Mesendoderm (in vitro differentiated cells): ENCODE data around the gene CREBBP.
"Not testable (repeated sequence)": the region's sequence is repeated elsewhere in the genome, so short reads cannot be mapped to it uniquely, and the experiment has no call there.

Experiments used
- DNase-seq: peaks from one replicate; pipeline ENCODE4 v3.0.0; 2013
- H2AK5ac ChIP-seq: 2 replicates; pipeline ENCODE4 v1.6.1; 2013; ENCODE audit warnings: low read length, inconsistent platforms
- H2BK120ac ChIP-seq: 2 replicates; pipeline ENCODE4 v1.6.1; 2013; ENCODE audit warnings: low read depth, mild to moderate bottlenecking, low read length, moderate library complexity, mixed read lengths
- H2BK15ac ChIP-seq: replicated peaks from 2 replicates; pipeline ENCODE4 v1.6.1; 2013; ENCODE audit warnings: low read depth, mild to moderate bottlenecking, moderate library complexity
- H2BK5ac ChIP-seq: 2 replicates; pipeline ENCODE4 v1.6.1; 2013; ENCODE audit warnings: low read length, inconsistent platforms
- H3K18ac ChIP-seq: 2 replicates; pipeline ENCODE4 v1.6.1; 2013; ENCODE audit warnings: mild to moderate bottlenecking, low read length, mixed read lengths
- H3K23ac ChIP-seq: one replicate; pipeline ENCODE4 v1.6.1; 2013; ENCODE audit warnings: low read length
- H3K27ac ChIP-seq: 2 replicates; pipeline ENCODE4 v1.5.1; 2013; ENCODE audit warnings: low read depth, mild to moderate bottlenecking, inconsistent platforms, low read length, moderate library complexity
- H3K27me3 ChIP-seq: 2 replicates; pipeline ENCODE4 v1.6.1; 2013; ENCODE audit warnings: low read length, control low read depth, mild to moderate bottlenecking, inconsistent platforms; ENCODE audit not compliant: insufficient read depth, poor library complexity
- H3K36me3 ChIP-seq: 2 replicates; pipeline ENCODE4 v1.6.1; 2013; ENCODE audit warnings: low read length, inconsistent platforms; ENCODE audit not compliant: control insufficient read depth, insufficient read depth
- H3K4ac ChIP-seq: one replicate; pipeline ENCODE4 v1.6.1; 2013; ENCODE audit warnings: low read depth, mild to moderate bottlenecking, low read length, moderate library complexity
- H3K4me1 ChIP-seq: 2 replicates; pipeline ENCODE4 v1.6.1; 2013; ENCODE audit warnings: low read depth, low read length, inconsistent platforms; ENCODE audit not compliant: control insufficient read depth
- H3K4me2 ChIP-seq: 2 replicates; pipeline ENCODE4 v1.6.1; 2013; ENCODE audit warnings: low read length
- H3K4me3 ChIP-seq: 2 replicates; pipeline ENCODE4 v1.5.1; 2013; ENCODE audit warnings: mild to moderate bottlenecking, low read length
- H3K56ac ChIP-seq: one replicate; pipeline ENCODE4 v1.6.1; 2013; ENCODE audit warnings: low read length
- H3K79me1 ChIP-seq: 2 replicates; pipeline ENCODE4 v1.6.1; 2013; ENCODE audit warnings: low read length, inconsistent platforms
- H3K79me2 ChIP-seq: 2 replicates; pipeline ENCODE4 v1.6.1; 2013; ENCODE audit warnings: mild to moderate bottlenecking, low read length; ENCODE audit not compliant: control insufficient read depth, insufficient read depth
- H3K9ac ChIP-seq: 2 replicates; pipeline ENCODE4 v1.6.1; 2013; ENCODE audit warnings: low read length, inconsistent platforms
- H4K5ac ChIP-seq: one replicate; pipeline ENCODE4 v1.6.1; 2013; ENCODE audit warnings: low read length
- H4K8ac ChIP-seq: one replicate; pipeline ENCODE4 v1.6.1; 2013; ENCODE audit warnings: low read depth, mild to moderate bottlenecking, control low read depth, low read length, moderate library complexity
- WGBS: extraction: QIAGEN DNeasy Blood & Tissue Kit; methylation state at CpG from one replicate; pipeline ENCODE4 v1.1.7; 2013; ENCODE audit warnings: low lambda C conversion rate, missing lambda C conversion rate; ENCODE audit not compliant: insufficient coverage; ENCODE audit errors: extremely low coverage; 5-methylcytosine and 5-hydroxymethylcytosine counted together

The CREBBP gene

DNA sequence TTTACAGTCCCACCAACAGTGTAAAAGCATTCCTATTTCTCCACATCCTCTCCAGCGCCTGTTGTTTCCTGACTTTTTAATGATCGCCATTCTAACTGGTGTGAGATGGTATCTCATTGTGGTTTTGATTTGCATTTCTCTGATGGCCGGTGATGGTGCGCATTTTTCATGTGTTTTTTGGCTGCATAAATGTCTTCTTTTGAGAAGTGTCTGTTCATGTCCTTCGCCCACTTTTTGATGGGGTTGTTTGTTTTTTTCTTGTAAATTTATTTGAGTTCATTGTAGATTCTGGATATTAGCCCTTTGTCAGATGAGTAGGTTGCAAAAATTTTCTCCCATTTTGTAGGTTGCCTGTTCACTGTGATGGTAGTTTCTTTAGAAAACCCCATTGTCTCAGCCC is 5.5 kb upstream of the CREBBP start:
- not testable (repeated sequence) for H3K23ac ChIP-seq, H3K79me1 ChIP-seq, H2BK120ac ChIP-seq, H2BK5ac ChIP-seq, H3K4ac ChIP-seq, H2BK15ac ChIP-seq, H3K27me3 ChIP-seq, H3K79me2 ChIP-seq, H3K27ac ChIP-seq, H2AK5ac ChIP-seq, H3K4me3 ChIP-seq, H4K8ac ChIP-seq, H3K18ac ChIP-seq, H3K36me3 ChIP-seq, H3K4me1 ChIP-seq, H4K5ac ChIP-seq, H3K9ac ChIP-seq, H3K4me2 ChIP-seq, H3K56ac ChIP-seq, DNase-seq
- WGBS: no CpG with 5 or more reads among the region's 5 CpGs

DNA sequence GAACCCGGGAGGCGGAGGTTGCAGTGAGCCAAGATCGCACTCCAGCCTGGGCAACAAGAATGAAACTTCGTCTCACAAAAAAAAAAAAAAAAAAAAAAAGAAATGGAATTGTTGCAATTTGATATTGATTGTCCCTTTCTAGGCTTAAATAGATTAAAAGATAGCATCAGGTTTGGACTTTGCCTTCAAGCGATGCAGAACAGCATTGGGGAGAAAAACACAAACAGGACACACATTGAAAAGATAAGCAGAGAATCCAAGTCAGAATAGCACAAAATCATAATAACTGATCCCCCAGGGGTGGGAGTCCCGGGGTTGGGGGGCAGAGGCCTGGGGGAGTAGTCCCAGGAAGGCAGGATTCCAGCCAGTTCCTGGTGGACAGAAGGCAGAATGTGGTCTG is 3.9 kb upstream of the CREBBP start:
- WGBS: no CpG with 5 or more reads among the region's 6 CpGs
- Histone ChIP-seq H3K36me3 (no peaks in the 10 kb centered on the region), H3K18ac (no peak overlapping the region), H2BK5ac (no peak overlapping the region), H3K9ac (no peak overlapping the region), H2BK15ac (no peak overlapping the region), H3K4me3 (no peak overlapping the region), H4K5ac (no peak overlapping the region), H2BK120ac (no peak overlapping the region), H3K4me2 (no peak overlapping the region), H4K8ac (no peak overlapping the region), H3K4me1 (no peaks in the 10 kb centered on the region), H3K4ac (no peak overlapping the region), H3K23ac (no peak overlapping the region), H3K56ac (no peak overlapping the region), H2AK5ac (no peak overlapping the region), H3K79me2 (peaks cover 3% of the 10 kb centered on the region), H3K79me1 (peaks cover under 1% of the 10 kb centered on the region), H3K27me3 (no peaks in the 10 kb centered on the region), H3K27ac (no peak overlapping the region)
- no peak for DNase-seq

DNA sequence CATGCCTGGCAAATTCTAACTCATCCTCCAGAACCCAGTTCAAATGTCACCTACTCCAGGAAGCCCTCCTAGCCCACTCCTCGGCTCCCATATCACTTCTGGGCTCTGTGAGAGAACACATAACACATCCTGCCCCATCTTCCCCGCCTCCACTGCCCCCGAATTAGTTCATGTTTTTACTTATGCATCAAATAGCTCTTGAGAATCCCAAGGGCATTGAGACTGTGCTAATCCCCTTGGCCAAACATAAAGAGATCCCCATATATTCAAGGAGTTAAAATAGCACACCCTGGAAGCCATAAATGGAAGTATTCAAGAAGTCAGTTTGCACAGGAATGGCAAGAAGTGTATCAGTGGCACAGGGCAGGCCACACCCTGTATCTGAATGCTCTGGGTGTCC is 2.0 kb upstream of the CREBBP start:
- H3K4me1 ChIP-seq: peaks cover 7% of the 10 kb centered on the region
- H4K5ac ChIP-seq: no peak overlapping the region
- no peak for DNase-seq
- H3K23ac ChIP-seq: no peak overlapping the region
- no peak overlapping the region for H3K27ac ChIP-seq
- peaks cover 6% of the 10 kb centered on the region for H3K79me1 ChIP-seq
- no peaks in the 10 kb centered on the region for H3K27me3 ChIP-seq
- H3K4me2 ChIP-seq: no peak overlapping the region
- H3K9ac ChIP-seq: no peak overlapping the region
- no peak overlapping the region for H3K4me3 ChIP-seq
- H2BK15ac ChIP-seq: no peak overlapping the region
- H2AK5ac ChIP-seq: no peak overlapping the region
- no peak overlapping the region for H3K4ac ChIP-seq
- H3K79me2 ChIP-seq: peaks cover 21% of the 10 kb centered on the region
- no peaks in the 10 kb centered on the region for H3K36me3 ChIP-seq
- H3K18ac ChIP-seq: no peak overlapping the region
- no peak overlapping the region for H2BK5ac ChIP-seq
- H3K56ac ChIP-seq: no peak overlapping the region
- WGBS: no CpG with 5 or more reads among the region's 3 CpGs
- H4K8ac ChIP-seq: no peak overlapping the region
- no peak overlapping the region for H2BK120ac ChIP-seq

DNA sequence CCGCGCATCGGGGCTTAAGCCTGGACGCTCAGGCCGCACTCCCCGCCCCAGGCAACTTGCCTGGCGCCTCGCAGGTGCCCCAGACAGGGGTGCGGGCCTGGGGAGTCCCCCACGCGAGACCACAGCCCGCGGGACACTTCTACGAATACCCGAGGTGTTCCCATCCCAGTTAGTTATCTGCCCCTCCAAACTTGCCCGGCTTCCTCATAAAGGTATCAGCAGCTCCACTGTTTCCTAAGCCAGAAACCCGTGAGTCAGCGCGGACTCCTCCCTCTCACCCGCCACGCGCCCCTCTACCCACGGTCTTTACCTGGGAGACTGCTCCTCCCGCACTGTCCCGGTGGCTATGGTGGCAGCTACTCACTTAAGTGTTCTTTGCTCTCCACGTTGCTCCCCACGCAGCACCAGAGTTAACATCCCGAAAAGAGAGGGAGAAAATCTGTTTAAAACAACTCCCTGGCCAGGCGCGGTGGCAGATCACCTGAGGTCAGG is 1.0 kb upstream of the CREBBP start:
- H2BK5ac ChIP-seq: no peak overlapping the region
- no CpG with 5 or more reads among the region's 30 CpGs for whole genome bisulfite sequencing
- no peak overlapping the region for H3K27ac ChIP-seq

DNA sequence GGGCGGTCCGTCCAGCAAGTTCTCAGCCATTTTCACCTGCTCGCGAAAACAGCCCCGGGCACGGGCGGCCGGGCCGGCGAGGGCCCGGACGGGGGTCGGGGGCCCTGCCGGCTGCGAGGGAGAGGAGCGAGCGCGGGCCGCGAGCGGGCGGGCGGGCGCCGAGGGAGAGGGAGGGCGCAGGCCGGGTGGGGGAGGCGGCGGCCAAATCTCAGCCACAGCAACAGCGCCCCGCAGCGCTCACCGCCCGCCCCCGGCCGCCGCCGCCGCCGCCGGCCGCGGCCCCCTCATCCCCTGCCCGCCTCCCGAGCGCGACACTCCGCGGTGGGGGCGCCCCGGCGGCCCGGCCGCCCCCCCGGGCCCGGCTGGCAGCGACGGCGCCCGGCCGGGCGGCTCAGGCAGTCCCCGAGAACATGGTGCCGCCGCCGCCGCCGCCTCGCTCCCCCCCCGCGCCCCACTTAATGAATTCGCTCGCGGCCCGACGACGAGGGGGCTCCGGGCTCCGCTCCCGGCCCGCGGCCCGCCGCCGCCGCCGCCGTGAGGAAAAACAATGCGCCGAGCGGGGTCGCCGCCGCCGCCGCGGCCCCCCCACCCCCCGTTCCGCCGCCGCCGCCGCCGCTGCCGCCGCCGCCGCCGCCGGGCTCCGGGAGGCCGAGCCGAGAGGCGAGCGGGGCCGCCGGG is 487 bp downstream of the CREBBP start:
- H3K9ac ChIP-seq: peak overlapping the region; percentile 80
- peaks cover 44% of the 10 kb centered on the region for H3K79me2 ChIP-seq
- H3K27ac ChIP-seq: peak overlapping the region; percentile 76
- no peak overlapping the region for H3K4me2 ChIP-seq
- peak overlapping the region; percentile 63 for H3K4me3 ChIP-seq
- no CpG with 5 or more reads among the region's 117 CpGs for WGBS
- H3K4ac ChIP-seq: peak overlapping the region; percentile 99
- H2BK15ac ChIP-seq: no peak overlapping the region
- H2BK120ac ChIP-seq: peak overlapping the region; percentile 95
- DNase-seq: peak; percentile 54
- no peak overlapping the region for H4K5ac ChIP-seq
- H2BK5ac ChIP-seq: no peak overlapping the region
- peak overlapping the region; percentile 100 for H3K18ac ChIP-seq
- H3K23ac ChIP-seq: no peak overlapping the region
- H2AK5ac ChIP-seq: no peak overlapping the region
- peak overlapping the region; percentile 91 for H4K8ac ChIP-seq
- peaks cover 10% of the 10 kb centered on the region for H3K4me1 ChIP-seq
- peak overlapping the region; percentile 77 for H3K56ac ChIP-seq
- H3K27me3 ChIP-seq: no peaks in the 10 kb centered on the region
- no peaks in the 10 kb centered on the region for H3K36me3 ChIP-seq
- peaks cover 13% of the 10 kb centered on the region for H3K79me1 ChIP-seq

More for the DNA sequence above, 1.0 kb upstream of the CREBBP start:
- Histone ChIP-seq H2BK120ac (no peak overlapping the region), H3K4me3 (peak overlapping the region; percentile 51), H4K8ac (no peak overlapping the region), H3K23ac (peak overlapping the region; percentile 45), H3K79me2 (peaks cover 31% of the 10 kb centered on the region), H3K79me1 (peaks cover 8% of the 10 kb centered on the region), H4K5ac (no peak overlapping the region), H2BK15ac (no peak overlapping the region), H3K4ac (peak overlapping the region; percentile 96), H3K36me3 (no peaks in the 10 kb centered on the region), H3K4me1 (peaks cover 7% of the 10 kb centered on the region), H3K4me2 (peak overlapping the region; percentile 86), H2AK5ac (no peak overlapping the region), H3K9ac (peak overlapping the region; percentile 88), H3K56ac (peak overlapping the region; percentile 96), H3K27me3 (no peaks in the 10 kb centered on the region), H3K18ac (peak overlapping the region; percentile 97)
- DNase-seq: peak; percentile 49
